ENCODE measurements around the gene MB. TPM values are rescaled to one million over a fixed set of nuclear protein-coding genes. Genes with fewer than 3 reads are reported as not detected.

MB gene
- total and polyA plus RNA-seq, 2 experiments from 2014 or later: not detected

- H3K4me3 Mint-ChIP-seq: no peak overlapping the region
- H3K79me2 ChIP-seq (replicated peaks; ENCODE audit: insufficient read depth): no peaks in the 10 kb centered on the region
- H4K20me1 ChIP-seq (replicated peaks; ENCODE audit: insufficient read depth): no peaks in the 10 kb centered on the region
- no peaks in the 10 kb centered on the region for H3K9me2 ChIP-seq (ENCODE audit: insufficient read depth)
- TF ChIP-seq ETS1 (IDR thresholded peaks at IDR 0.05) (no peak), REST (IDR thresholded peaks at IDR 0.05; ENCODE audit: unreplicated experiment) (no peak), JUNB (IDR thresholded peaks at IDR 0.05; ENCODE audit: unreplicated experiment) (no peak), ZNF114 (CRISPR knock-in tag; IDR thresholded peaks at IDR 0.05) (no peak), STAT1 (IDR thresholded peaks at IDR 0.05; ENCODE audit: unreplicated experiment) (no peak), EZH2 (IDR thresholded peaks at IDR 0.05; ENCODE audit: low read depth, unreplicated experiment) (no peak), EZH2phosphoT487 (IDR thresholded peaks at IDR 0.05; ENCODE audit: unreplicated experiment) (no peak), CTCF (conservative IDR thresholded peaks at IDR 0.05; ENCODE audit: low read depth in 2 of 2) (no peak), ZNF462 (CRISPR knock-in tag; IDR thresholded peaks at IDR 0.05) (no peak), NANOG (IDR thresholded peaks at IDR 0.05; ENCODE audit: borderline replicate concordance) (no peak), ZNF331 (CRISPR knock-in tag; IDR thresholded peaks at IDR 0.05; ENCODE audit: low read depth) (no peak), POLR2AphosphoS5 (IDR thresholded peaks at IDR 0.05; ENCODE audit: low read depth) (no peak), CREB1 (CRISPR knock-in tag; IDR thresholded peaks at IDR 0.05; ENCODE audit: low read depth) (no peak)
- H3F3A ChIP-seq (replicated peaks; ENCODE audit: low read depth): no peaks in the 10 kb centered on the region
- no peaks in the 10 kb centered on the region for H3K9me3 Mint-ChIP-seq
- peaks cover 4% of the 10 kb centered on the region for H3K27me3 Mint-ChIP-seq (ENCODE audit: insufficient read depth, low read depth, poor library complexity)
- peaks cover 4% of the 10 kb centered on the region for H3K4me1 Mint-ChIP-seq
- H3K4me2 ChIP-seq: no peak overlapping the region
- no peak overlapping the region for H3K27ac Mint-ChIP-seq
- H3K27ac ChIP-seq (ENCODE audit: low read depth): no peak overlapping the region
- DNase-seq (ENCODE audit: low spot score) (no peak), ATAC-seq (no peak)
- H3K36me3 ChIP-seq (ENCODE audit: insufficient read depth): no peaks in the 10 kb centered on the region
- no peaks in the 10 kb centered on the region for H3K27me3 ChIP-seq (ENCODE audit: insufficient read depth)
- H3K4me3 ChIP-seq: no peak overlapping the region
- no peaks in the 10 kb centered on the region; the same call in 2 of the 3 replicates for H3K36me3 Mint-ChIP-seq (ENCODE audit: low read depth)
- H2AFZ ChIP-seq: no peak overlapping the region
- no peaks in the 10 kb centered on the region for H3K4me1 ChIP-seq (ENCODE audit: insufficient read depth)
Measured at GRCh38 chr22:35569916-35570315, 47.2 kb downstream of the MB start.
